Thyroid gland (tissue), 4 donors: ENCODE measurements around the gene TMEM164. TPM values are rescaled to one million over a fixed set of nuclear protein-coding genes. Genes with fewer than 3 reads are reported as not detected.

Source experiments
- DNase-seq, 2 donors: peaks; one replicate each; pipeline ENCODE4 v3.0.0-alpha.2; 2019
- H3K27ac ChIP-seq, 3 donors: fragments of 200-600 bp; sonication (generic); 1 replicate in 2 of 3; 2 replicates in 1 of 3; pipeline ENCODE4 v1.5.1; 2016 to 2019; ENCODE audit warnings: mild to moderate bottlenecking in 1 of 3, moderate library complexity in 1 of 3
- H3K27me3 ChIP-seq: fragments of 200-600 bp; sonication (generic); one replicate; pipeline ENCODE4 v1.5.1; 2019
- H3K36me3 ChIP-seq, 2 donors: fragments of 200-600 bp; sonication (generic); one replicate each; pipeline ENCODE4 v1.5.1; 2016 to 2019
- H3K4me1 ChIP-seq, 2 donors: fragments of 200-600 bp; sonication (generic); one replicate each; pipeline ENCODE4 v1.5.1; 2017 to 2019
- H3K4me3 ChIP-seq, 3 donors: fragments of 200-600 bp; sonication (generic); replicated peaks in 1 of 3; 1 replicate in 2 of 3; 2 replicates in 1 of 3; pipeline ENCODE4 v1.5.1; 2016; ENCODE audit warnings: mild to moderate bottlenecking in 1 of 3
- H3K9me3 ChIP-seq: fragments of 200-600 bp; sonication (generic); one replicate; pipeline ENCODE4 v1.5.1; 2017
- CTCF ChIP-seq, 6 experiments: fragments of 200-600 bp in 3 of 6; fragments of 450-650 bp in 3 of 6; sonication (generic) in 3 of 6; IDR thresholded peaks; one replicate each; pipeline ENCODE4 v1.5.1; 2016 to 2019; ENCODE audit warnings: antibody characterized with exemption in 6 of 6, mild to moderate bottlenecking in 2 of 6, inconsistent platforms in 1 of 6, moderate library complexity in 1 of 6
- POLR2A ChIP-seq, 2 donors: fragments of 450-650 bp; IDR thresholded peaks; one replicate each; pipeline ENCODE4 v1.6.1; 2017; ENCODE audit warnings: antibody characterized with exemption in 2 of 2, mild to moderate bottlenecking in 2 of 2, moderate library complexity in 1 of 2
- WGBS, 2 donors: methylation state at CpG; one replicate each; pipeline ENCODE4 v1.1.5; 2017; 5-methylcytosine and 5-hydroxymethylcytosine counted together
- intact Hi-C: fragments of 100-400 bp; cut with DNase I; formaldehyde crosslinking; loops from one replicate; pipeline ENCODE4 v1.15.1; 2023
- total RNA-seq, 4 donors: library from RNA; depleted of rRNA; stranded (reverse); fragments of >200 nt; gene quantifications; one replicate each; pipeline ENCODE4 v1.2.3, GENCODE V29; 2016

TMEM164 gene
- total RNA-seq, 4 donors from 2014 or later: 28.8 to 40.0 (median 33.8) TPM

- intact Hi-C loops: no loop called here
- DNase-seq: no peak
- TF ChIP-seq CTCF (IDR thresholded peaks at IDR 0.05) (no peak), POLR2A (IDR thresholded peaks at IDR 0.05) (no peak)
- H3K27me3 ChIP-seq: no peaks in the 10 kb centered on the region
- WGBS, 2 donors: 45 to 72% methylated on average over 2 of the region's 2 CpGs
- no peak overlapping the region for H3K4me3 ChIP-seq
- H3K36me3 ChIP-seq: no peaks in the 10 kb centered on the region
- H3K27ac ChIP-seq: peak overlapping the region in 1 of 3 donors; percentile 12
- H3K9me3 ChIP-seq: no peaks in the 10 kb centered on the region
- peaks cover 0 to 15% of the 10 kb centered on the region in 2 donors for H3K4me1 ChIP-seq
Observed at GRCh38 chrX:110086916-110087484, 84.1 kb downstream of the TMEM164 start.

- no peak overlapping the region for H3K4me3 ChIP-seq
- peak overlapping the region in 1 of 3 donors; percentile 12 for H3K27ac ChIP-seq
- WGBS, 2 donors: 94 to 97% methylated on average over 3 to 4 of the region's 4 CpGs
- TF ChIP-seq POLR2A (IDR thresholded peaks at IDR 0.05) (no peak), CTCF (IDR thresholded peaks at IDR 0.05) (no peak)
- intact Hi-C loops: no loop called here
- peaks cover 0 to 13% of the 10 kb centered on the region in 2 donors for H3K4me1 ChIP-seq
- no peaks in the 10 kb centered on the region for H3K36me3 ChIP-seq
- DNase-seq: no peak
- no peaks in the 10 kb centered on the region for H3K9me3 ChIP-seq
- no peaks in the 10 kb centered on the region for H3K27me3 ChIP-seq
Observed at GRCh38 chrX:110087485-110088356, 84.8 kb downstream of the TMEM164 start.

GRCh38 chrX:110089656-110090403 is 86.9 kb downstream of the TMEM164 start:
- intact Hi-C loops: no loop called here
- H3K36me3 ChIP-seq: no peaks in the 10 kb centered on the region
- H3K4me1 ChIP-seq: peaks cover 0 to 13% of the 10 kb centered on the region in 2 donors
- H3K9me3 ChIP-seq: no peaks in the 10 kb centered on the region
- H3K27ac ChIP-seq: no peak overlapping the region
- 88 to 91% methylated on average over 6 of the region's 6 CpGs for WGBS, 2 donors
- H3K4me3 ChIP-seq: no peak overlapping the region
- no peak for TF ChIP-seq POLR2A (IDR thresholded peaks at IDR 0.05)
- no peak for TF ChIP-seq CTCF (IDR thresholded peaks at IDR 0.05)
- H3K27me3 ChIP-seq: no peaks in the 10 kb centered on the region
- no peak for DNase-seq

GRCh38 chrX:110097920-110098319 is 95.0 kb downstream of the TMEM164 start:
- Histone ChIP-seq H3K27ac (peak overlapping the region in 2 of 3 donors; percentile 5 to 32), H3K9me3 (no peaks in the 10 kb centered on the region), H3K27me3 (no peaks in the 10 kb centered on the region), H3K4me3 (no peak overlapping the region), H3K36me3 (no peaks in the 10 kb centered on the region), H3K4me1 (peaks cover 4 to 11% of the 10 kb centered on the region in 2 donors)
- intact Hi-C loops: no loop called here
- DNase-seq: no peak
- TF ChIP-seq POLR2A (IDR thresholded peaks at IDR 0.05) (no peak), CTCF (IDR thresholded peaks at IDR 0.05) (no peak)
